Stomach (tissue), 4 donors: ENCODE data around the gene SP5.

ENCODE experiments used
- EP300 ChIP-seq: sonication (generic); formaldehyde crosslinking; IDR thresholded peaks from one replicate; pipeline ENCODE4 v1.6.1; 2017; ENCODE audit warnings: antibody characterized with exemption
- POLR2A ChIP-seq, 4 donors: fragments of 450-650 bp; IDR thresholded peaks; one replicate each; pipeline ENCODE4 v1.6.1; 2016; ENCODE audit warnings: antibody characterized with exemption in 4 of 4, control low read depth in 2 of 4, mild to moderate bottlenecking in 1 of 4, moderate library complexity in 1 of 4
- POLR2AphosphoS5 ChIP-seq, 3 donors: sonication (generic); formaldehyde crosslinking; IDR thresholded peaks; one replicate each; pipeline ENCODE4 v1.6.1; 2016; ENCODE audit warnings: antibody characterized with exemption in 3 of 3
- TF ChIP-seq, protein P1 (sequence below), 7 experiments: fragments of 450-650 bp in 4 of 7; fragments of 200-600 bp in 3 of 7; sonication (generic) in 3 of 7; IDR thresholded peaks; one replicate each; pipeline ENCODE4 v1.5.1; 2016 to 2019; ENCODE audit warnings: antibody characterized with exemption in 7 of 7, control low read depth in 2 of 7, mild to moderate bottlenecking in 1 of 7

DNA sequence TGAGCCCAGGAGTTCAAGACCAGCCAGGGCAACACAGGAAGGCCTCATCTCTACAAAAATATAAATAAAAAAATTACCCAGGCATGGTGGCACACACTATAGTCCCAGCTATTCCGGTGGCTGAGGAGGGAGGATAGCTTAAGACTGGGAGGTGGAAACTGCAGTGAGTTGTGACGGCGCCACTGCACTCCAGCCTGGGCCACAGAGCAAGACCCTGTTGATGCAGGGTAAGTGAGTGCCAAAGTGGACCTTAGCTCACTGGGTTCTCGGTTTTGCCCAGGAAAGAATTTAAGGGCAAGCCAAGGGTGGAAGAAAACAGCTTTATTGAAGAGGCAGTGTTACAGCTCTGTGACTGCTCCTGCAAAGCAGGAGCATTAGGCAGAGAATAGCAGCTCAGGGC lies 48.1 kb downstream of the SP5 start:
- TF ChIP-seq, protein P1, sequence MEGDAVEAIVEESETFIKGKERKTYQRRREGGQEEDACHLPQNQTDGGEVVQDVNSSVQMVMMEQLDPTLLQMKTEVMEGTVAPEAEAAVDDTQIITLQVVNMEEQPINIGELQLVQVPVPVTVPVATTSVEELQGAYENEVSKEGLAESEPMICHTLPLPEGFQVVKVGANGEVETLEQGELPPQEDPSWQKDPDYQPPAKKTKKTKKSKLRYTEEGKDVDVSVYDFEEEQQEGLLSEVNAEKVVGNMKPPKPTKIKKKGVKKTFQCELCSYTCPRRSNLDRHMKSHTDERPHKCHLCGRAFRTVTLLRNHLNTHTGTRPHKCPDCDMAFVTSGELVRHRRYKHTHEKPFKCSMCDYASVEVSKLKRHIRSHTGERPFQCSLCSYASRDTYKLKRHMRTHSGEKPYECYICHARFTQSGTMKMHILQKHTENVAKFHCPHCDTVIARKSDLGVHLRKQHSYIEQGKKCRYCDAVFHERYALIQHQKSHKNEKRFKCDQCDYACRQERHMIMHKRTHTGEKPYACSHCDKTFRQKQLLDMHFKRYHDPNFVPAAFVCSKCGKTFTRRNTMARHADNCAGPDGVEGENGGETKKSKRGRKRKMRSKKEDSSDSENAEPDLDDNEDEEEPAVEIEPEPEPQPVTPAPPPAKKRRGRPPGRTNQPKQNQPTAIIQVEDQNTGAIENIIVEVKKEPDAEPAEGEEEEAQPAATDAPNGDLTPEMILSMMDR (IDR thresholded peaks at IDR 0.05): no peak
- TF ChIP-seq POLR2AphosphoS5 (IDR thresholded peaks at IDR 0.05): no peak
- TF ChIP-seq EP300: no peak
- TF ChIP-seq POLR2A (IDR thresholded peaks at IDR 0.05): no peak
